GM20431 (cell line): Measurements from ENCODE around the gene CAMK1.

Experiments used
- in situ Hi-C: fragments of 300-500 bp; cut with MseI, MboI; formaldehyde crosslinking; loops from one replicate; pipeline ENCODE4 v1.15.0; 2020; ENCODE audit warnings: low sequenced_read_pairs; ENCODE audit not compliant: unreplicated experiment

CAMK1 gene

GRCh38 chr3:9794400-9794799, 24.7 kb upstream of the CAMK1 start:
- in situ Hi-C loops = no loop called here

GRCh38 chr3:9793161-9793781, 23.5 kb upstream of the CAMK1 start:
- in situ Hi-C loops = no loop called here

- in situ Hi-C loops = no loop called here
Measured at GRCh38 chr3:9792405-9793160, 22.8 kb upstream of the CAMK1 start, which contains the start of the genes ARPC4 and TADA3. Gene ARPC4 (plus strand): TSS chr3:9793082. CDS start chr3:9793122, 40 bp downstream. Gene TADA3 (minus strand): TSS chr3:9792473. CDS start chr3:9791466, 1,007 bp downstream.

DNA sequence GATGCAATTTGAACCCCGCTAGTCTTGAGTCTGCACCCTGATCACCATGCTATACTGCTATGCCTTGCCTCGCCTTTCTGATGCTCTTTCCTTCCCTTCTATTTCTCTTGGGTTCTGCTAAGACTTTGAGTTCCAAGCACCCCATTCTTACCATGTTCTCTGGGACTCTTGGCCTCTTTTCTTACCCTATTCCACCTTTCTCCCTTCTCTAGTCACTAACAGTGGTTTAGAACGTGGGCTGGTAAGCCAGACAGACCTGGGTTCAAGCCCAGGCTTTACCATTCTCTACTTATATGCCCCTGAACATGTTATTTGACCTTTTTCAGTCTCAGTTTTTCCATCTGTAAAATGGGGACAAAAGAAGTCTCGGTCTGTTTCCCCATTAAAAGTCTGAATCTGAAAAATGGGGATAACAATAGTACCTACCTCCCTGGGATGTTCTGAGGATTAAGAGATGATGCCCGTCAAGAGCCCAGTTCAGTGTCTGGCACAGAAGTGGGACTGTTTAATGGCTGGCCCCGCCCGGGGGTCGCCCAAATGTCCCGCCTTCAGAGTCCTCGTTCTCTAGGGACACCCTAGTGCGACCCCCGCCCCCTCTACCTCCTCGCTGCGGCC, 22.1 kb upstream of the CAMK1 start:
- in situ Hi-C loops = no loop called here

GRCh38 chr3:9791127-9791526, 21.4 kb upstream of the CAMK1 start:
- in situ Hi-C loops = no loop called here

GRCh38 chr3:9787714-9788113, 18.0 kb upstream of the CAMK1 start:
- in situ Hi-C loops = no loop called here

GRCh38 chr3:9786825-9787669, 17.3 kb upstream of the CAMK1 start:
- in situ Hi-C loops = no loop called here

- in situ Hi-C loops = no loop called here
Measured at GRCh38 chr3:9786209-9786739, 16.5 kb upstream of the CAMK1 start.

GRCh38 chr3:9785602-9786001, 15.9 kb upstream of the CAMK1 start:
- in situ Hi-C loops = no loop called here

GRCh38 chr3:9784965-9785364, 15.2 kb upstream of the CAMK1 start:
- in situ Hi-C loops = no loop called here

DNA sequence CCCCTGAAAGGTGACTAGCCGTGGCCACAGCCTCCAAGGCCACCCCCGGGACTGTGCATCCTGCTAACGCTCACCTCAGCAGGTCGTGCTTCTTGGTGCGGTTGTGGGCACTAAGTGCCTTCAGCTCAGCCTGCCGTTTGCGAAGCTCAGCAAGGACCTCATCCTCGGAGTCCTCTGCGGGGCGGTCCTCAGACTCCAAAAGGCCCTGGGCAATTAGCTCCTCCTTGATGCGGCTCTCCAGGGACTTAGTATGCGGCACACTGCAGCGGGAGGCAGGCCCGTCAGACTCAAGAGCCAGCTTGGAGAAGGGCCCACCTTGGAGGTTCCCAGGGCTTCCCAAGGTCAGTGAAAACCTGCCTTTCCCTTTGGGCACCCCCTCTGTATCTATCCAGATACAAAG, 14.2 kb upstream of the CAMK1 start:
- in situ Hi-C loops = no loop called here

GRCh38 chr3:9782770-9783169, 13.0 kb upstream of the CAMK1 start:
- in situ Hi-C loops = no loop called here

- in situ Hi-C loops = no loop called here
Measured at GRCh38 chr3:9781978-9782603, 12.3 kb upstream of the CAMK1 start.

- in situ Hi-C loops = no loop called here
Measured at GRCh38 chr3:9781551-9781950, 11.8 kb upstream of the CAMK1 start.

DNA sequence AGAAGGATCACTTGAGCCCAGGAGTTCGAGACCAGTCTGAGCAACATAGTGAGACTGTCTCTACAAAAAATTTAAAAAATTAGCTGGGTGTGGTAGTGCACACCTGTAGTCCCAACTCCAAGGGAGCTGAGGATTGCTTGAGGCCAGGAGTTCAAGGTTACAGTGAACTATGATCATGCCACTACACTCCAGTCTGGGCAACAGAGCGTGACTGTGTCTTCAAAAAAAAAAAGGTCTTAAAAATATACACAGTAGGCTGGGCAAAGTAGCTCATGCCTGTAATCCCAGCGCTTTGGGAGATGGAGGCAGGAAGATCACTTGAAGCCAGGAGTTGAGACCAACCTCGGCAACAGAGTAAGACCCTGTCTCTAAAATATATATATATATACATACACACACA, 11.2 kb upstream of the CAMK1 start:
- in situ Hi-C loops = no loop called here

- in situ Hi-C loops = no loop called here
Measured at GRCh38 chr3:9780458-9780812, 10.7 kb upstream of the CAMK1 start.

GRCh38 chr3:9779721-9780457, 10.1 kb upstream of the CAMK1 start:
- in situ Hi-C loops = no loop called here

DNA sequence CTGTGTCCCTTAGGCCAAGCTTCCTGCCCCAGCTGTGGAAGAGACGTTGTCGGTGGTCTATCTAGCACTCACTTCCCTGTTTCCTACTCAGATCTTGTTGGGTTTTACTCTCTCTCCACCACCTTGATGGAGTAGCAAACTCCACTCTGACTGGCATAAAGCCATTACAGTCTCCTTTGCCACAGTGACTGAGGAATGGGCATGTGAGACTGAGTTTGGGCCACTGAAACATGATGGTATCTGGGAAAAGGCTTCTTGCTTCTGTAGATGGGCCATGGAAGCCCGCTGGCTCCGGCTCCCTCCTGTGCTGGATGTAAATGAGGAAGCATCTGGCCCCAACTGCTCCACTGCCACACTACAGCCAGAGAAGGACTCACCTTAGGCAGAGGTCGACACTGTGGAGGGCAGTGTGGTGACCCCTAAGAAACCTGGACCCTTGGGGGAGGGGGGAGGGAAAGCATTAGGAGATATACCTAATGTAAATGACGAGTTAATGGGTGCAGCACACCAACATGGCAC, 9.4 kb upstream of the CAMK1 start:
- in situ Hi-C loops = no loop called here
